HL-60 (cell line): ENCODE results near the gene SRRD.

Source experiments
- POLR2AphosphoS5 ChIP-seq: IDR thresholded peaks from 2 replicates; pipeline ENCODE4 v1.6.1; 2012; ENCODE audit warnings: low read depth
- TF ChIP-seq, protein P1 (sequence below): IDR thresholded peaks from one replicate; pipeline ENCODE4 v1.5.1; 2011; ENCODE audit warnings: low read length, control low read depth, inconsistent platforms; ENCODE audit not compliant: insufficient read depth

DNA sequence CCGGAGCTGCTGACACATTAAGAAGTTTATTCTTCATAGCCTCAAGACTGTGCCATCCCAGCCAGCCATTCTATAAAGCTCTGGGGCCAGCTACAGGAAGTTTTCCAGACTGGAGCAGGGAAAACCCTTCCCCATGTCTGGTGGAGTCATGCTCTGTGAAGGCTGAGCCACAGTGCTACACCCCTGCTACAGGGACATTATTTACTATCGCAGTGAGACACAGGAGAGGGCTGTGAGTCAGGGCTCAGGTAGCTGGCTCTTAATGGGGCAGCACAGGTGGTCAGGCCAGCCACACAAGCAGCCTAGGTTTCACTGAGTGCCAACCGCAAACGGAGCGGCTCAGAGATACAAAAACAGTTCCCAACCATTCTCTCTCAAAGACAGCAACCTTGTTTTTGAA, 12.2 kb upstream of the SRRD start:
- no peak for TF ChIP-seq POLR2AphosphoS5
- TF ChIP-seq, protein P1, sequence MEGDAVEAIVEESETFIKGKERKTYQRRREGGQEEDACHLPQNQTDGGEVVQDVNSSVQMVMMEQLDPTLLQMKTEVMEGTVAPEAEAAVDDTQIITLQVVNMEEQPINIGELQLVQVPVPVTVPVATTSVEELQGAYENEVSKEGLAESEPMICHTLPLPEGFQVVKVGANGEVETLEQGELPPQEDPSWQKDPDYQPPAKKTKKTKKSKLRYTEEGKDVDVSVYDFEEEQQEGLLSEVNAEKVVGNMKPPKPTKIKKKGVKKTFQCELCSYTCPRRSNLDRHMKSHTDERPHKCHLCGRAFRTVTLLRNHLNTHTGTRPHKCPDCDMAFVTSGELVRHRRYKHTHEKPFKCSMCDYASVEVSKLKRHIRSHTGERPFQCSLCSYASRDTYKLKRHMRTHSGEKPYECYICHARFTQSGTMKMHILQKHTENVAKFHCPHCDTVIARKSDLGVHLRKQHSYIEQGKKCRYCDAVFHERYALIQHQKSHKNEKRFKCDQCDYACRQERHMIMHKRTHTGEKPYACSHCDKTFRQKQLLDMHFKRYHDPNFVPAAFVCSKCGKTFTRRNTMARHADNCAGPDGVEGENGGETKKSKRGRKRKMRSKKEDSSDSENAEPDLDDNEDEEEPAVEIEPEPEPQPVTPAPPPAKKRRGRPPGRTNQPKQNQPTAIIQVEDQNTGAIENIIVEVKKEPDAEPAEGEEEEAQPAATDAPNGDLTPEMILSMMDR, result no peak
